ENCODE measurements around the gene KISS1R. TPM values are rescaled to one million over a fixed set of nuclear protein-coding genes. Genes with fewer than 3 reads are reported as not detected.

Gene KISS1R
- not detected in 2 replicates for total RNA-seq

GRCh38 chr19:917323-918151 is at the start of gene KISS1R:
Gene KISS1R (plus strand): TSS chr19:917333. CDS start chr19:917503, 170 bp downstream.

GRCh38 chr19:892894-893689 is 24.0 kb upstream of the KISS1R start, which contains the start of the genes MED16 and RNU6-9:
Gene MED16 (minus strand): TSS chr19:893187. CDS start chr19:891131, 2,056 bp downstream.
Gene RNU6-9 (plus strand): TSS chr19:893484.

GRCh38 chr19:913080-913748 is 3.9 kb upstream of the KISS1R start, which contains the start of gene R3HDM4:
Gene R3HDM4 (minus strand): TSS chr19:913219. CDS start chr19:913157, 62 bp downstream.

GRCh38 chr19:925526-926322 is 8.6 kb downstream of the KISS1R start, which contains the start of gene ARID3A:
Gene ARID3A (plus strand): TSS chr19:926035. CDS start chr19:929529, 3,494 bp downstream.

Other genes with a start within 250 kb of the KISS1R start
- gene FSTL3, start 240.9 kb upstream of the KISS1R start, total RNA-seq, result 81.8 and 89.3 TPM in 2 replicates
- not detected in 2 replicates for gene PRSS57, start 221.9 kb upstream of the KISS1R start, total RNA-seq
- gene PALM, start 208.4 kb upstream of the KISS1R start, total RNA-seq, result 9.2 and 10.1 TPM in 2 replicates
- under 0.01 TPM in 1 of 2 replicates, not detected in the other for gene MISP, start 166.2 kb upstream of the KISS1R start, total RNA-seq
- 229 and 250 TPM in 2 replicates for gene PTBP1, start 119.9 kb upstream of the KISS1R start, total RNA-seq
- gene PLPPR3, start 95.4 kb upstream of the KISS1R start, total RNA-seq, result 3.4 and 4.7 TPM in 2 replicates
- not detected in 2 replicates for gene AZU1, start 89.5 kb upstream of the KISS1R start, total RNA-seq
- gene PRTN3, start 76.3 kb upstream of the KISS1R start, total RNA-seq, result not detected in 2 replicates
- 0.15 and 0.50 TPM in 2 replicates for gene ELANE, start 65.0 kb upstream of the KISS1R start, total RNA-seq
- 7.0 and 7.6 TPM in 2 replicates for gene CFD, start 57.7 kb upstream of the KISS1R start, total RNA-seq
- gene MED16, start 24.1 kb upstream of the KISS1R start, total RNA-seq, result 48.6 and 50.4 TPM in 2 replicates
- not detected in 2 replicates for gene RNU6-9, start 23.8 kb upstream of the KISS1R start, total RNA-seq
- gene R3HDM4, start 4.1 kb upstream of the KISS1R start, total RNA-seq, result 35.1 and 38.0 TPM in 2 replicates
- gene ARID3A, start 8.7 kb downstream of the KISS1R start, total RNA-seq, result 6.7 and 8.7 TPM in 2 replicates
- 80.5 and 86.7 TPM in 2 replicates for gene WDR18, start 67.0 kb downstream of the KISS1R start, total RNA-seq
- gene GRIN3B, start 83.1 kb downstream of the KISS1R start, total RNA-seq, result 0.17 and 3.1 TPM in 2 replicates
- gene TMEM259, start 103.8 kb downstream of the KISS1R start, total RNA-seq, result 115 and 128 TPM in 2 replicates
- not detected in 2 replicates for gene RNU6-2, start 104.2 kb downstream of the KISS1R start, total RNA-seq
- gene CNN2, start 109.3 kb downstream of the KISS1R start, total RNA-seq, result 303 and 326 TPM in 2 replicates
- gene ABCA7, start 122.8 kb downstream of the KISS1R start, total RNA-seq, result 2.8 and 3.0 TPM in 2 replicates
- 0.59 and 2.9 TPM in 2 replicates for gene ARHGAP45, start 149.8 kb downstream of the KISS1R start, total RNA-seq
- gene POLR2E, start 178.0 kb downstream of the KISS1R start, total RNA-seq, result 300 TPM in 2 replicates
- gene GPX4, start 186.7 kb downstream of the KISS1R start, total RNA-seq, result 672 and 674 TPM in 2 replicates